ENCODE measurements around the gene APEH.

APEH gene

DNA sequence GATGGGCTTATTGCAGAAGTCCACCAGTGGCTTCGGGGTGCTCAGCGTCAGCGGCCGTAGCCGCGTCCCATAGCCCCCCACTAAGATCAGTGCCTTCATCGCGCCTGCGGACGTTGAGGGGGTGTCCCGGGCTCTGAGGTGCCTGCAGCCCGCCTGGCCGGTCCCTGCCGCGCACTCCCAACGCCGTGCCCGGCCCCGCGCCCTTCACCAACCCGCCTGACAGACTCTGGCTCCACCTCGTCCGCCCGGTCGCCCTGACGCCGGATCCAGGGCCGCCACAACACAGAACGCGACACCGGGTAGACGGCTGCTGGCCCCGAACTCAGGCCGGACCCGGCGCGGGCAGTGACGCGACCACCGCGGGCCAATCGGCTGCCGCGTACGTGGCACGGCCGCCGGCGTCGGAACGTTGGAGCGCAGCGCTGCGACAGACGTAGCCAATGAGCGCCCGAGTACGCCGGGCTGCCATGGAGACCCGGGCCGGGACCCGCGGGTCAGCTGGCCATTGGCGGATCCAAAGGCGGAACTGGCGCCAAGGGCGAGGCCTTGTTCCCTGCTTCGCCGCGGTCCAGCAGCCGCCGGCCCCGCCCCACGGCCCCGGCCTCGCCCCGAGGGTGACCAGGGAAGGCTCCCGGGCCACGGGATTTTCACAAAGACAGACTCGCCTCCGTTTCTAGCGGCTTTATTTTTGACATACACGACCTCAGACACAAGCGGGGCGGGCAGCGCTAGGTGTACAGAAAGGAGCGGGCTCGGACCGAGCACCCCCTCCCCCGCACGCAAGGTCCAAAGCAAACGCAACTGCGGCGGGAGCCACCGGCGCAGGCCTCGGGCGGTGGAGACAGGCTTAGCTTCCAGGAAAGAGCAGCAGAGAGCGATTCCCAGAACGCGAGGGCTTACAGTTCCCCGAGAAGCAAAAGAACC is 49.7 kb downstream of the APEH start, which contains the start of gene GMPPB (continued):
- TF ChIP-seq, protein P1, sequence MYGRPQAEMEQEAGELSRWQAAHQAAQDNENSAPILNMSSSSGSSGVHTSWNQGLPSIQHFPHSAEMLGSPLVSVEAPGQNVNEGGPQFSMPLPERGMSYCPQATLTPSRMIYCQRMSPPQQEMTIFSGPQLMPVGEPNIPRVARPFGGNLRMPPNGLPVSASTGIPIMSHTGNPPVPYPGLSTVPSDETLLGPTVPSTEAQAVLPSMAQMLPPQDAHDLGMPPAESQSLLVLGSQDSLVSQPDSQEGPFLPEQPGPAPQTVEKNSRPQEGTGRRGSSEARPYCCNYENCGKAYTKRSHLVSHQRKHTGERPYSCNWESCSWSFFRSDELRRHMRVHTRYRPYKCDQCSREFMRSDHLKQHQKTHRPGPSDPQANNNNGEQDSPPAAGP (tag by site-specific recombination; IDR thresholded peaks at IDR 0.05) = peak; percentile 48; the same call in 1 of the 2 replicates
- TF ChIP-seq ZBTB8A (tag by site-specific recombination; IDR thresholded peaks at IDR 0.05) (peak; percentile 31), GLIS1 (tag by site-specific recombination; IDR thresholded peaks at IDR 0.05) (peak; percentile 61), ZNF660 (tag by site-specific recombination; IDR thresholded peaks at IDR 0.05) (0 out of 2 replicates have a peak, but pooled peaks have one; percentile 9), ZBTB17 (tag by site-specific recombination; IDR thresholded peaks at IDR 0.05) (peak; percentile 53; the same call in 1 of the 2 replicates), ZNF416 (tag by site-specific recombination; IDR thresholded peaks at IDR 0.05) (0 out of 2 replicates have a peak, but pooled peaks have one; percentile 18), ZBTB48 (tag by site-specific recombination; IDR thresholded peaks at IDR 0.05) (peak; percentile 77), ZNF501 (tag by site-specific recombination; IDR thresholded peaks at IDR 0.05) (peak; percentile 81), KLF7 (tag by site-specific recombination; IDR thresholded peaks at IDR 0.05; ENCODE audit: borderline replicate concordance) (peak; percentile 34; the same call in 1 of the 2 replicates)
- TF ChIP-seq, protein P2, sequence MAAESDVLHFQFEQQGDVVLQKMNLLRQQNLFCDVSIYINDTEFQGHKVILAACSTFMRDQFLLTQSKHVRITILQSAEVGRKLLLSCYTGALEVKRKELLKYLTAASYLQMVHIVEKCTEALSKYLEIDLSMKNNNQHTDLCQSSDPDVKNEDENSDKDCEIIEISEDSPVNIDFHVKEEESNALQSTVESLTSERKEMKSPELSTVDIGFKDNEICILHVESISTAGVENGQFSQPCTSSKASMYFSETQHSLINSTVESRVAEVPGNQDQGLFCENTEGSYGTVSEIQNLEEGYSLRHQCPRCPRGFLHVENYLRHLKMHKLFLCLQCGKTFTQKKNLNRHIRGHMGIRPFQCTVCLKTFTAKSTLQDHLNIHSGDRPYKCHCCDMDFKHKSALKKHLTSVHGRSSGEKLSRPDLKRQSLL (tag by site-specific recombination; IDR thresholded peaks at IDR 0.05) = no peak
- TF ChIP-seq, protein P3, sequence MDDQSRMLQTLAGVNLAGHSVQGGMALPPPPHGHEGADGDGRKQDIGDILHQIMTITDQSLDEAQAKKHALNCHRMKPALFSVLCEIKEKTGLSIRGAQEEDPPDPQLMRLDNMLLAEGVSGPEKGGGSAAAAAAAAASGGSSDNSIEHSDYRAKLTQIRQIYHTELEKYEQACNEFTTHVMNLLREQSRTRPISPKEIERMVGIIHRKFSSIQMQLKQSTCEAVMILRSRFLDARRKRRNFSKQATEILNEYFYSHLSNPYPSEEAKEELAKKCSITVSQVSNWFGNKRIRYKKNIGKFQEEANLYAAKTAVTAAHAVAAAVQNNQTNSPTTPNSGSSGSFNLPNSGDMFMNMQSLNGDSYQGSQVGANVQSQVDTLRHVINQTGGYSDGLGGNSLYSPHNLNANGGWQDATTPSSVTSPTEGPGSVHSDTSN (CRISPR knock-in tag; IDR thresholded peaks at IDR 0.05) = no peak
- TF ChIP-seq, protein P4, sequence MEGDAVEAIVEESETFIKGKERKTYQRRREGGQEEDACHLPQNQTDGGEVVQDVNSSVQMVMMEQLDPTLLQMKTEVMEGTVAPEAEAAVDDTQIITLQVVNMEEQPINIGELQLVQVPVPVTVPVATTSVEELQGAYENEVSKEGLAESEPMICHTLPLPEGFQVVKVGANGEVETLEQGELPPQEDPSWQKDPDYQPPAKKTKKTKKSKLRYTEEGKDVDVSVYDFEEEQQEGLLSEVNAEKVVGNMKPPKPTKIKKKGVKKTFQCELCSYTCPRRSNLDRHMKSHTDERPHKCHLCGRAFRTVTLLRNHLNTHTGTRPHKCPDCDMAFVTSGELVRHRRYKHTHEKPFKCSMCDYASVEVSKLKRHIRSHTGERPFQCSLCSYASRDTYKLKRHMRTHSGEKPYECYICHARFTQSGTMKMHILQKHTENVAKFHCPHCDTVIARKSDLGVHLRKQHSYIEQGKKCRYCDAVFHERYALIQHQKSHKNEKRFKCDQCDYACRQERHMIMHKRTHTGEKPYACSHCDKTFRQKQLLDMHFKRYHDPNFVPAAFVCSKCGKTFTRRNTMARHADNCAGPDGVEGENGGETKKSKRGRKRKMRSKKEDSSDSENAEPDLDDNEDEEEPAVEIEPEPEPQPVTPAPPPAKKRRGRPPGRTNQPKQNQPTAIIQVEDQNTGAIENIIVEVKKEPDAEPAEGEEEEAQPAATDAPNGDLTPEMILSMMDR (tag by site-specific recombination; IDR thresholded peaks at IDR 0.05) = peak; percentile 23; the same call in 1 of the 2 replicates

DNA sequence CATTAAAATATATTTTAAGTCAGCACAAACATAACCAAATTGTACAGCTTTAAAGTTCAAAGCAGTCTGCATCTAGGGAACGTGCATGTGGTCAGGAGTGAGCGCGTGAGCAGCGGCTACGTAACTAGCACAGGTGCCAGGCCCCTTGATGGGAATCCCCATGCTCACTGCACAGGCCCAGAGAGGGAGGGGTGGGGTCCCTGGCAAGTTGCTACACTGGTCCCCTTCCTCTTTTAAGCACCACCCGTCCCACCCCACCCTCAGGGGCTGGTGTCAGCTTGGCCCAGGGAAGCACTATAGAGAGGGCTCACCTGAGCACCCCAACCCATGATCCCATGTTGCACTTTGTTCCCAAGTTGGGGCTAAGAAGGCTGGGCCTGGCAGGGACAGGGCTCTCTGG is 50.4 kb downstream of the APEH start:
- H3K27ac ChIP-seq (ENCODE audit: extremely low read depth, low read depth, low read length) = peak overlapping the region; percentile 85

More for the DNA sequence above, 50.4 kb downstream of the APEH start:
- Histone ChIP-seq H3K9me3 (ENCODE audit: control insufficient read depth, insufficient read depth, low read depth, low read length) (no peaks in the 10 kb centered on the region), H3K36me3 (ENCODE audit: control insufficient read depth in 2 of 2, insufficient read depth in 1 of 2, low read length in 2 of 2) (peaks cover 0 to 74% of the 10 kb centered on the region in 2 experiments; a peak in 2 of 3 replicates), H3K4me3 (ENCODE audit: low read depth, low read length) (peak overlapping the region; percentile 57; the same call in 1 of the 2 replicates), H3K4me1 (ENCODE audit: control insufficient read depth, insufficient read depth, low read length) (no peaks in the 10 kb centered on the region)
- CTCF ChIA-PET = interaction anchor here (0.7 kb wide), 1 partner anchor 121 kb away, joined by 3 read pairs; no protein-coding TSS in a partner anchor
- TF ChIP-seq ZNF366 (tag by site-specific recombination; conservative IDR thresholded peaks at IDR 0.05) = no peak
- TF ChIP-seq, protein P5, sequence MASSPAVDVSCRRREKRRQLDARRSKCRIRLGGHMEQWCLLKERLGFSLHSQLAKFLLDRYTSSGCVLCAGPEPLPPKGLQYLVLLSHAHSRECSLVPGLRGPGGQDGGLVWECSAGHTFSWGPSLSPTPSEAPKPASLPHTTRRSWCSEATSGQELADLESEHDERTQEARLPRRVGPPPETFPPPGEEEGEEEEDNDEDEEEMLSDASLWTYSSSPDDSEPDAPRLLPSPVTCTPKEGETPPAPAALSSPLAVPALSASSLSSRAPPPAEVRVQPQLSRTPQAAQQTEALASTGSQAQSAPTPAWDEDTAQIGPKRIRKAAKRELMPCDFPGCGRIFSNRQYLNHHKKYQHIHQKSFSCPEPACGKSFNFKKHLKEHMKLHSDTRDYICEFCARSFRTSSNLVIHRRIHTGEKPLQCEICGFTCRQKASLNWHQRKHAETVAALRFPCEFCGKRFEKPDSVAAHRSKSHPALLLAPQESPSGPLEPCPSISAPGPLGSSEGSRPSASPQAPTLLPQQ (tag by site-specific recombination; IDR thresholded peaks at IDR 0.05) = no peak
- TF ChIP-seq, protein P6, sequence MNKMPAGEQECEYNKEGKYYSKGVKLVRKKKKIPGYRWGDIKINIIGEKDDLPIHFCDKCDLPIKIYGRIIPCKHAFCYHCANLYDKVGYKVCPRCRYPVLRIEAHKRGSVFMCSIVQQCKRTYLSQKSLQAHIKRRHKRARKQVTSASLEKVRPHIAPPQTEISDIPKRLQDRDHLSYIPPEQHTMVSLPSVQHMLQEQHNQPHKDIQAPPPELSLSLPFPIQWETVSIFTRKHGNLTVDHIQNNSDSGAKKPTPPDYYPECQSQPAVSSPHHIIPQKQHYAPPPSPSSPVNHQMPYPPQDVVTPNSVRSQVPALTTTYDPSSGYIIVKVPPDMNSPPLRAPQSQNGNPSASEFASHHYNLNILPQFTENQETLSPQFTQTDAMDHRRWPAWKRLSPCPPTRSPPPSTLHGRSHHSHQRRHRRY (tag by site-specific recombination; IDR thresholded peaks at IDR 0.05) = no peak
- TF ChIP-seq KLF1 (tag by site-specific recombination; IDR thresholded peaks at IDR 0.05) = 0 out of 2 replicates have a peak, but pooled peaks have one; percentile 8
- POLR2A ChIA-PET = interaction anchor here (1.0 to 1.4 kb wide), 3 partner anchors 8 to 62 kb away, joined by 3 to 4 read pairs (median 3); partner anchors contain the start of gene IP6K1
